ENCODE data around the gene SPINK7.
A peak's percentile ranks its signal among the peaks of the same experiment; 100 is the strongest.
"Not testable (repeated sequence)": the region's sequence is repeated elsewhere in the genome, so short reads cannot be mapped to it uniquely, and the experiment has no call there.

Gene SPINK7

GRCh38 chr5:148312153-148312552 is at the start of gene SPINK7:
Gene SPINK7 (plus strand): TSS chr5:148312423. CDS start chr5:148312484, 61 bp downstream.
- no peak for DNase-seq

DNA sequence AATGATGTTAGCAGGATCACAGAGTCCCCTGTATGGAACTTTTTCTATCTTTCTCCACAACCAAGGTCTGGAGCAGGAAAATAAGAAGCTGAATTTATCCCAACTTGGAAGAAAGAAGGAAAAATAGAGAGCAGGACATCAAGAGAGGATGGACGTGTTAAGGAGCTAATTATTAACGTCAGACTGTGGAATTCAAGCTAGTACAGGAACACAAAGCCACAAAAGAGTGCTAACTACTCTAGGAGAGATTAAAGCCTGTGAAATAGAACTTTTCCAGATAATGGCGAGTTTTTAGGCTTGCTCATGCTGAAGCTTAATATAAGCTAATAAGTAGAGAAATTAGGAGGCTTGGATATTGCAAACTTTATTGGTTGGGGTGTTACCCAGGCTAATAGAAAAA is 44.3 kb upstream of the SPINK7 start:
- DNase-seq, result no peak

DNA sequence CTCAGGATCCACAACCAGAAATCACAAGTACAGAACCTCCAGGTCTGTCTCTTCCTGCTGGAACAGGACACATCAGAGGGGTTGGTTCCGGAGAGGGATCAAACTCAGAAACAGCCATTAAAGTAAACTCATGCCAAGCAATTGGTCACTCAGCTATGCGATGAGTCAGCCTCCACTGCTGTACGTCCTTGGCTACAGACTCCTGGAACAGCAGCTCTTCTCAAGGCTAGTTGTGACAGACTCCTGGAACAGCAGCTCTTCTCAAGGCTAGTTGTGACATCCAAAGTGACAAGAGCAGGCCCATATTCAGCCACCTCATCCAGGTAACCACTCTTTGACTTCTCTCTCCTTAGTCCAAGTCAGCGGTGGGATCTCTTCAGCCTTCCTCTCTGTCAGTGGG is 43.7 kb upstream of the SPINK7 start, which contains the start of gene SPINK13:
SPINK13 (plus strand) TSS at position 229 of the 400 bp plus-strand sequence. CDS start 1,279 bp downstream, outside the sequence.
- DNase-seq, result peak in 1 of 2 experiments; percentile 36

GRCh38 chr5:148275129-148275528 is 37.1 kb upstream of the SPINK7 start:
- DNase-seq, result not testable (repeated sequence)

- not testable (repeated sequence) for DNase-seq
Measured at GRCh38 chr5:148280893-148281292, 31.3 kb upstream of the SPINK7 start.

GRCh38 chr5:148281336-148281735 is 30.9 kb upstream of the SPINK7 start:
- DNase-seq, result not testable (repeated sequence)

GRCh38 chr5:148290271-148291195 is 21.7 kb upstream of the SPINK7 start:
- peak in 1 of 2 experiments; percentile 29 for DNase-seq

DNA sequence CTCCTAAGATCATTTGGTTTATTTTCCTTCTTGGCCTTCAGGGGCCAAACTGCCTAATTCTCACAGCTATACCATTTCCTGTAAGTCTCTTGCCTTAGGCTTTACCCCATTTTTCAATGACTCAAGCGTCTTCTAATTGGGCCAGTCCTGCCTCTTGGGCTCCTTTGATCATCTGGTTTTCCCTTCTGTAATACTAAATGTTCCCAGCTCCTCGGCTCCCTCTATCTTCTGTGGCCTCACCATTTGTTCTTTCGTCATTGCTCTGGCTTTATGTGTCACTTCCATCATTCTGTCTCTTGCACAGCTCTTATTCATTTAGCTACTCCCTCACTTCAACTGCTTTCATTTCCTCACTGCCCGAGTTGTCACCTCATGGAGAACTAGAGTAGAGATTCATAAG is 14.5 kb upstream of the SPINK7 start:
- no peak for DNase-seq

DNA sequence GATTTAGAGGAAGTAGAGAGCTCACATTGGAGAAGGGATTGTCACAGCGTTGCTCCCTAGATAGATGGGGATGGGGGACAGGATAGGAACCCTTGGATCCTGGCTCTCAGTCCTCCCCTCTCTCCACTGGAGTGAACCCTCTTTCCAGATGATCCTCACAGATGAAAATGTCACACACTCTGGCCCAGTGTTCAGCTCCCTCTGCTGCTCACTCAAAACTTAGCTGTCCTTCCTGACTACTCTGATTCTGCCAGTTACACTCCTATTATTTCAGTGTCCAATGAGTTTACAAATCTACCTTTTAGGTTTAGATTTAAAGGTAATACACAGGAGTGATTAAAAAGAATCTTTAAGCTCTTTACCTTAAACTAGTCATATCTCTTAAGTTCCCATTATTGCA is 5.8 kb upstream of the SPINK7 start:
- DNase-seq, result no peak

DNA sequence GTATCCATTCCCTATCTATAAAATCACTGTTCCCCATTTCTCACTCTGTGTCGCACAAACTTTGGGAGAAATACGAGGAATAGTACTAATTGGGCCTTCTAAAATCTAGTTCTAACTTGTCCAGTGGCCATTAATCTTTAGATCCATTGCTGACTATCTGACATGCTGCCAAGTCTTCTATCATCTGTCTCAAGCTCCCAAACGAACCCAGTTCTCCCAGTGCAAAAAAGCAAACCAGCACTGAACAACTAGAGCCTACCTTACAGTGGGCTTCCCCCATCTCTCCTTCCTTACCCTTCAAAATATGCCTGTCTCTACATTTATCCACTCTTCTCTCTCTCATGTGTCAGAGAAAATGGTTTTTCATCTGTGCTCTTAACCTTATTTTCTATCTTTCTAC is 3.2 kb upstream of the SPINK7 start:
- DNase-seq, result no peak

DNA sequence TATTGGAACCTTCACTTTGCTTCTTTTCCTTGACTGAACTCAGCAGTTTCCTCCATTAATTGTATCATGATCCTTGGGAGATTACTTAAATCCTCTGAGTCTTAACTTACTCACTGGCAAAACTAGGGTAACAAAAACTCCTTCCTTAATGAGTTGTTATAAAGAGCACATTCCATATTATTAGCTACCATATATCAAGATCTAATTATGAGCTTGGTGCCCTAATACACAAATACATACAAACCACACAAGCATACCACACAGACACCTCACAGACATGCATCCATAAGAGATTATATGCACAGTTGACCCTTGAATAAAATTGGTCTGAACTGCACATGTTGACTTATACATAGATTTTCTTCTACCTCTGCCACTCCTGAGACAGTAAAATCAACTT is 2.5 kb upstream of the SPINK7 start:
- no peak for DNase-seq

DNA sequence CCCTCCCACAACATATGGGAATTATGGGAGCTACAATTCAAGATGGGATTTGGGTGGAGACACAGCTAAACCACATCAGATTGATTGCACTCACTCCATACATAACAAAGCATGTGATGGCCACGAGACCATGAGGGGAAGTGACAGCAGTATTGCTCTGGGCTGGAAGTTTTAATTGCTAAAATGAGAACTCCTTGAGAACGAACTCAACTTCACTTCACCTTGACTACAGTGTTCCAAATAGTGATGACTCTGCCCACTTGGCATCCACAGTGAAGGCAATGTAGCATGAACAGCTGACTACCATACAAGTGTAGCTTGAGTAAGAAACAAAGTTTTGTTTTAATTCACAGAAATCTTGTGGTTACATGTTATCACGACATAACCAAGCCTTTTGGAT is 739 bp upstream of the SPINK7 start:
- no peak for DNase-seq

GRCh38 chr5:148314187-148314586 is 2.0 kb downstream of the SPINK7 start:
- DNase-seq, result no peak

- DNase-seq, result no peak
Measured at GRCh38 chr5:148314731-148315130, 2.5 kb downstream of the SPINK7 start.

DNA sequence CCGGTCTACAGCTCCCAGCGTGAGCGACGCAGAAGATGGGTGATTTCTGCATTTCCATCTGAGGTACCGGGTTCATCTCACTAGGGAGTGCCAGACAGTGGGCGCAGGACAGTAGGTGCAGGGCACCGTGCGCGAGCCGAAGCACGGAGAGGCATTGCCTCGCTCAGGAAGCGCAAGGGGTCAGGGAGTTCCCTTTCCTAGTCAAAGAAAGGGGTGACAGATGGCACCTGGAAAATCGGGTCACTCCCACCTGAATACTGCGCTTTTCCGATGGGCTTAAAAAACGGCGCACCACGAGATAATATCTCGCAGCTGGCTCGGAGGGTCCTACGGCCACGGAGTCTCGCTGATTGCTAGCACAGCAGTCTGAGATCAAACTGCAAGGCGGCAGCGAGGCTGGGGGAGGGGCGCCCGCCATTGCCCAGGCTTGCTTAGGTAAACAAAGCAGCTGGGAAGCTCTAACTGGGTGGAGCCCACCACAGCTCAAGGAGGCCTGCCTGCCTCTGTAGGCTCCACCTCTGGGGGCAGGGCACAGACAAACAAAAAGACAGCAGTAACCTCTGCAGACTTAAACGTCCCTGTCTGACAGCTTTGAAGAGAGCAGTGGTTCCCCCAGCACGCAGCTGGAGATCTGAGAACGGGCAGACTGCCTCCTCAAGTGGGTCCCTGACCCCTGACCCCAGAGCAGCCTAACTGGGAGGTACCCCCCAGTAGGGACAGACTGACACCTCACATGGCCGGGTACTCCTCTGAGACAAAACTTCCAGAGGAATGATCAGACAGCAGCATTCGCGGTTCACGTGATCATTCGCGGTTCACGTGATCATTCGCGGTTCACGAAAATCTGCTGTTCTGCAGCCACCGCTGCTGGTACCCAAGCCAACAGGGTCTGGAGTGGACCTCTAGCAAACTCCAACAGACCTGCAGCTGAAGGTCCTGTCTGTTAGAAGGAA is 8.1 kb downstream of the SPINK7 start:
- DNase-seq, result not testable (repeated sequence)

DNA sequence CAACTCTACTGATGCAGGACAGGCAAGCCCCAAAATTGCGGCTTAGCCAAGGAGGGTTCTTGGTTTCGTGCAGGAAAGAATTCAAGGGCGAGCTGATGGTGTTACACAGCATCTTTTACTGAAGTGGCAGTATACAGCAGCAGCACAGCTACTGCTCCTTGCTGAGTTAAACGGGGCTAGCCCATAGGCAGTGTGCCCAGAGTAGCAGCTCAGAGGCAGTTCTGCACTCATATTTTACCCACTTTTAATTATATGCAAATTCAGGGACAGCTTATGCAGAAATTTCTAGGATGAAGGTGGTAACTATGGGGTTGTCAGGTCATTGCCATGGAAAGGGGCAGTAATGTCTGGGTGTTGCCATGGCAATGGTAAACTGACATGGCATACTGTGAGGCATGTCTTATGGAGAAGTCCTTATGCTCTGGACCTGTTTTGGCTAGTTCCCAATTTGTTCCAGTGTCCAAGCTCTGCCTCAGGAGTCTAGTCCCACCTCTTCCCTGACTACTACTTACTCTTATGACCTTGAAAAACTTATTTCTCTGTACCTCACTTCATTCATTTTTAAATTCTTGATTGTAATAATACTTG is 21.1 kb downstream of the SPINK7 start:
- DNase-seq, result no peak

DNA sequence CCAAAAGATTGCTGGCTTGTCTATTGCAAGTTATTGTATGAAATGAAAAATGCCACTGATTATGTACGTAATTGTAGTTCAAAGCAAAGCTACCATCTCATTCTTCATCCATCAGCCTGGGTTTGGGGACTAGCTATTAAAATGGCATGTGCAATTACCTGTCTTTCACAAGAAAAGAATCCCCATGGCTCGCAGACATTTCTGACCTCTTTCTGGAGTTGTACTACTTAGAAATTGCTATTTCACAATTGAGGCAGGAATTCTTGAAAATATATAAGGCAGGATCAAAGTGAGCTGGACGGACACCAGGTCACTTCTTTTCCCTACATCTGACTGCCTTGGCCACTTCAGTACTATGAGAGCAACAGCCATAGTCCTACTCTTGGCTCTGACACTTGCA is 23.0 kb downstream of the SPINK7 start, which contains the start of gene SPINK9:
SPINK9 (plus strand) TSS at position 301 of the 400 bp plus-strand sequence; CDS start at position 356, 55 bp downstream.
- DNase-seq, result no peak

DNA sequence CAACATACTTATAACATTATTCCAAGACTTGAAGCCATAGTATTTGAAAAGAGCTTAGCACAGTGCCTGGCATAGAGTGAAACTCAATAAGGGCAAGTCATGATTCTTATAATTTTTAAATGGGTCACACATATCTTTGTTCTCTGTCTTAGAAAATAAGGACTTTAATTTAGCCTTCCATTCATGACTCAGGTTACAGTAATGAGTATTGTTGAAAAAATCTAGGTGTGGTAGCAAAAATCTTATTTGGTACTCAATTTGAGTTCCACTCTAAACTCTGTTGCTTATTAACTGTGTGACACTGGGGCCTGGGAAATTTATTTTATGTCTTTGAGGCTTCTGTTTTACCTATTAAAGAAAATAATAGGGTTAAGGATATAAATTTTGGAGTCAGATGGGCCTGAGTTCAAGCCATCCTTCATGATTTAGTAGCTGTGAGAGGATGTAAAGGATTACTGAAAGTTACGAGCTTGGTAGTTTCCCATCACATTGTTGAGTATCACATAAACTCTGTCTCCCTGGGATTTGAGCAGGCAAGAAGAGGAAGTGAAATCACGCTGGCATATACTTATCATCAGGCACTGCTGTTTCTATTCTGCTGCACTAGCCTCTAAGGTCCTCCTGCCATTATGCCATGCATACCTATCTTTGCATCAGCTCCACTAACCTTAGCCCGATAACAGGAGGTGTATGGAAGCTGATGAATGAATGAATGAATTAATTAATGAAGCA is 24.6 kb downstream of the SPINK7 start:
- DNase-seq, result no peak

- DNase-seq, result no peak
Measured at GRCh38 chr5:148342371-148343045, 30.3 kb downstream of the SPINK7 start.

DNA sequence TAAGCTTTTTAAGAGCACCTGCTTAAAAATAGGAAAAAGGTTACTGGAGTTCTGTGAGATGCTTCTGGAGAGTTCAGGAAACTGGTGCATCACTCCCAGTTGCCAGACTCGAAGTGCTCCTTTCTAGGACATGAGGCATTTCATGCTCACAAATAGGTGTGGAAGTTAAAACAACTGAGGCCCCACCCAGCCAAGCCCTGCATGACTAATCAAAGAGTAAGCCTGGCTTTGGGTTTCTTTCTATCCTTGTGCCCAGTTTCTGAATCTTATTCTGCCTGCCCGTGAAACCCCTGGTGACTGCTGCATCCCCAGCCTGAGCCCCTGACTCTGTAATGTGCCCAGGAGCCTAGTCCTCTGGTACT is 30.8 kb downstream of the SPINK7 start:
- peak in 1 of 2 experiments; percentile 4 for DNase-seq
